GM19438 (cell line): ENCODE results near the gene NPAS1.
"Not testable (repeated sequence)": the region's sequence is repeated elsewhere in the genome, so short reads cannot be mapped to it uniquely, and the experiment has no call there.

ENCODE experiments used
- ATAC-seq: cut with Tn5 transposase; IDR thresholded peaks from one replicate; pipeline ENCODE4 v1.9.1; 2021; ENCODE audit warnings: low read depth; ENCODE audit not compliant: unreplicated experiment

NPAS1 gene

GRCh38 chr19:46988614-46989230, 30.9 kb upstream of the NPAS1 start:
- no peak for ATAC-seq

DNA sequence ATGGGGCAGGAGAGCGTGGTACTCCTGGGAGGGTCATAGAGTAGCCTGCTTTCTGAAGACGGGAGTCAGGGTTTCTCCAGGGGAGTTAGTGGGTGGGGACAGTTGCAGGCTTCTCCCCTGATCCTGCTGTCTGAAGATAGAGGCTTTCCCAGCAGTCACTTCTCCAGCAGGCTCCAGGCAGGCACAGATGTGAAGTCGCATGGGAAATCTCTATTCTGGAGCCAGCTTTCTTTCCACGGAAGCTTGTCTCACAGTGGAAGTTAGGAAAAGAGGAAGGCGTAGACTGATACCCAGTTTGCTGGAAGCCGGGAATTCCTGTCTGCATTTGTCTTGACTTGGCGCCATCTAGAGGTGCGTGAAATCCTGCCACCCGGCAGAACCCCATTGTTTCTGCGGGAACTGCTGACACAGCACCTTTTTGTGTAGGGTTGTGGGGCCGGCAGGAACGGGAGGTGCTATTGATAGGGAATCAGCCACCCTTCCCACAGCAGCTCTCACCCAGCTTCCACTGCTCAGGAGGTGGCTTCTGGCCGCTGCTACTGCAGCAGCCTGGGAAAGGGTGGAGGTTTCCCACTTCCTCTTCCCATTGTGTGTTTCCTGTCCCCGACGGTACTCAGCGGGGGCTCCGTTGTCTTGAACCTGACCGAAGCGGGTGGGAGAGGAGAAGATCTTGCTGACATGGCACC, 28.5 kb upstream of the NPAS1 start:
- no peak for ATAC-seq

GRCh38 chr19:46992699-46993535, 26.7 kb upstream of the NPAS1 start:
- no peak for ATAC-seq

- ATAC-seq: no peak
Measured at GRCh38 chr19:46993622-46994021, 26.0 kb upstream of the NPAS1 start.

DNA sequence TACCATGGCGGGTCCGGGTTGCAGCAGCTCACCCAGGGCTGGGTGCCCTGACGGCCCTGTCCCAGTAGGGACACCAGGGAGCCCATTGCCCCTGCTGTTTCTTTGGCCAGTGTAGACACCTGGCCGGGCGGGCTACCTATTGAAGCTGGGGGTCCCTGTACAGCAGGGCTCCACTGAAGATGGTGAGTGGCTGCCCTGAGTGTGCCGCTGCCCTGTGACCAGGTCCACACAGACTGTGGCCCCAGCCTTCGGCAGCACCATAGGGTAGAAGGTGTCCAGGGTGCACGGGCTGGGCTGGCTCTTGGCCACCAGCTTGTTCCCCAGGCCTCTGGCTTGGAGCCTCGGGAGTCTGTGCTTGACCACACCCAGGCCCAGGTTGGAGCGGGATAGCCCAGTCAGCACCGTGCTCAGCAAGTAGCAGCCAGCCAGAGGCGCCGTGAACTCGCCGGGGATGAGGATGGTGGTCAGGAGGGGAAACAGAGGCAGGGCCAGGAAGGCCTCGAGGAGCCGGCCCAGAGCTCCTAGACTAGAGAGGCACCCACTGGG, 25.4 kb upstream of the NPAS1 start:
- no peak for ATAC-seq

GRCh38 chr19:46995492-46995891, 24.1 kb upstream of the NPAS1 start:
- ATAC-seq: no peak

- ATAC-seq: no peak
Measured at GRCh38 chr19:46998445-46999125, 21.1 kb upstream of the NPAS1 start.

- ATAC-seq: no peak
Measured at GRCh38 chr19:46999377-46999776, 20.3 kb upstream of the NPAS1 start.

DNA sequence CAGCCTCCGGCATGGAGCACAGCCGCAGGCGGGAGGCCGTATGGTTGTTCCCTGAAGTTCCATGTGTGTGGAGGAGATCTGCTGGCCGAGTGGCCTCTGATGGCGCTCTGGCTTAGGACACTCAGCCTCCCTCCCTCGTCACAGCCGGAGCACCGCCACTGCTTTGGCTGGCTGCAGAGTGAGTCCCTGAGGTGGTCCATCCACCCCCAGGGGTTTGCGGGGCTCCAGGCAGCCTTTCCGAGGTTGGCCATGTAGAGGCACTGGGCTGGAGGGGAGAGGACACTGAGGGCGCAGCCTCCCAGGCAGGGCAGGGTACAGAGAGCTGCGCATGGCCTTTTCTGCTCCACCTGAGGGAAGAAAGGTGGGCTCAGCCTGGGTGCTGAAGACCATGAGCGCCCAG, 19.8 kb upstream of the NPAS1 start:
- no peak for ATAC-seq

- no peak for ATAC-seq
Measured at GRCh38 chr19:47000373-47000772, 19.3 kb upstream of the NPAS1 start.

GRCh38 chr19:47001584-47001983, 18.1 kb upstream of the NPAS1 start:
- ATAC-seq: no peak

DNA sequence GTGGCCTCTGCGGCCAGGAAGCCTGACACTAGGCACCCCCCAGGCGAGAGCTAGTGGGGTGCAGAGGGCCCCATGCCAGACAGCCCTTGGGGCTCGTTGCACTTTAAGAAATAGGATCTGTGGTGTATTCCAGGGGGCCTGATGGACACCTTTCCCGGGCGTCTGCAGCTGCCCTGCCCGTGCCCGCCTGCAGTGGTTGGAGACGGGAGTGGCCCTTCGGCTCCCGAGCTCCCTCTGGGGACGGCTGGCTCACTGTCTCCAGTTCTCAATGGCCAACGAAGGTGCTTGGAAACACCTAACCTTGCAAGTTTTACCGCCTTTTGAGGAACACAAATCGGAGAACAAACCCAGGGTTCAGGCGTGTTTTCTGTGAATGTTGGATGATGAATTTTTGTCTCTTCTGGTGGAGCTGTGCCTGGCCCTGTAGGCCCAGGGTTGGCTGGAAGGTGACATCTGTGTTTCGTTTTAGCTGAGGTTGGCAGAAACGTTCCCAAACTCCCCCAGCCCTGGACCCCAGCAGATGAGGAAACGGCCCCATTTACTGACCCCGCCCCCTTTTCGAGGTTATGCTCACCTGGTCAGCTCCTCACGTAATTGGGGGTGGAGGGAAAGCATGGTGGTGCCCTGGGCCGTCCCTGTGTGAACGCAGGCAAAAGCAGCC, 17.4 kb upstream of the NPAS1 start:
- ATAC-seq: no peak

- ATAC-seq: no peak
Measured at GRCh38 chr19:47002853-47003610, 16.6 kb upstream of the NPAS1 start.

GRCh38 chr19:47003611-47004465, 15.8 kb upstream of the NPAS1 start:
- no peak for ATAC-seq

- ATAC-seq: no peak
Measured at GRCh38 chr19:47005164-47005641, 14.4 kb upstream of the NPAS1 start.

DNA sequence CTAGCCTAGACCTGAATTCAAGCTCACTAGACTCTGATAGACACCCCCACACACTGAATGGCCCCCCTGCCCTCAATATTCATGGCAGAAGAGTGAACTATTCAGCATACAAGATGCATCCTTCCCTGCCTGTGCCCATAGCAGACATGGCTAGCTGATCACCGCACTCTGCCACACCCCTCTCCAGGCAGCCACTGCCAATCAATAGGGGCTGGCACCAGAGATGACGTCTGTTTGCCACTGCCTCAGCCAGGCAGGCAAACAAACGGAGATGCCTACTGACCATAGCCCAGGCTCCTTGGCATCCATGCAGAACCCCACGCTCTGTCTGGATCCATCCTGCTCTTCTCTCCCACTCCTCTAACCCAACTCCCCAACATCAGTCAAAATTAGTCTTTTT, 13.8 kb upstream of the NPAS1 start:
- ATAC-seq: no peak

- ATAC-seq: no peak
Measured at GRCh38 chr19:47006496-47006895, 13.1 kb upstream of the NPAS1 start.

- not testable (repeated sequence) for ATAC-seq
Measured at GRCh38 chr19:47010549-47010948, 9.1 kb upstream of the NPAS1 start.
